A549 (cell line): ENCODE data around the gene OGFRL1. TPM values are rescaled to one million over a fixed set of nuclear protein-coding genes. Genes with fewer than 3 reads are reported as not detected.
A peak's percentile ranks its signal among the peaks of the same experiment; 100 is the strongest.

Experiments used
- ATAC-seq, 2 experiments: fragments of 200-7000 bp in 1 of 2; fragments of >200 bp in 1 of 2; cut with Nextera tagmentation in 1 of 2; cut with Tn5 transposase in 1 of 2; 3 replicates each; pipeline versions ENCODE4 v1.8.0 to v1.9.1; 2018 to 2020; ENCODE audit warnings: mild to moderate bottlenecking in 1 of 2, moderate library complexity in 1 of 2
- CTCF ChIA-PET: fragments of 300-600 bp; sonication (Branson Sonifier 250); formaldehyde crosslinking; extraction: SDS; loops from one replicate; lab custom pipeline; 2021; ENCODE audit warnings: antibody characterized with exemption, inconsistent platforms; lab: Yijun Ruan, JAX
- POLR2A ChIA-PET: fragments of 350-600 bp; formaldehyde crosslinking; extraction: SDS; loops from one replicate; lab custom pipeline; 2021; ENCODE audit warnings: antibody characterized with exemption, inconsistent platforms; lab: Yijun Ruan, JAX
- DNase-seq, 2 experiments: peaks; one replicate each; pipeline versions ENCODE4 v3.0.0 to v3.0.0-alpha.2; 2011 to 2016; ENCODE audit warnings: low read depth in 1 of 2, low spot score in 1 of 2
- FAIRE-seq: peaks from 2 replicates; lab custom pipeline; 2011; peaks lifted over from hg19 to GRCh38; lab: Jason Lieb, UNC
- H3K27ac ChIP-seq, 2 experiments: fragments of >200 bp; sonication (Bioruptor Twin); formaldehyde crosslinking; 3 replicates each; pipeline ENCODE4 v1.5.1; 2016 to 2017
- H3K4me1 ChIP-seq: fragments of >200 bp; sonication (Bioruptor Twin); formaldehyde crosslinking; 3 replicates; pipeline ENCODE4 v1.6.1; 2016
- H3K4me2 ChIP-seq: fragments of >200 bp; sonication (Bioruptor Twin); formaldehyde crosslinking; 3 replicates; pipeline ENCODE4 v1.6.1; 2016
- H3K4me3 ChIP-seq: fragments of >200 bp; sonication (Bioruptor Twin); formaldehyde crosslinking; 3 replicates; pipeline ENCODE4 v1.5.1; 2016
- H3K9me3 ChIP-seq: fragments of >200 bp; sonication (Bioruptor Twin); formaldehyde crosslinking; 3 replicates; pipeline ENCODE4 v1.6.1; 2016
- BHLHE40 ChIP-seq: IDR thresholded peaks from 2 replicates; pipeline ENCODE4 v1.6.1; 2012; ENCODE audit warnings: low read depth, low read length, inconsistent platforms
- CEBPB ChIP-seq, 2 experiments: fragments of >200 bp in 1 of 2; sonication (Bioruptor Twin) in 1 of 2; formaldehyde crosslinking in 1 of 2; IDR thresholded peaks; 2 replicates each; pipeline ENCODE4 v1.6.1; 2012 to 2016
- CHD2 ChIP-seq: fragments of 150-350 bp; IDR thresholded peaks from 2 replicates; pipeline ENCODE4 v1.6.1; 2014; ENCODE audit warnings: low read length; ENCODE audit not compliant: partially characterized antibody
- CTCF ChIP-seq: fragments of >200 bp; sonication (Bioruptor Twin); formaldehyde crosslinking; IDR thresholded peaks from 3 replicates; pipeline ENCODE4 v1.5.1; 2016
- EHF ChIP-seq: fragments of 250-450 bp; sonication (Bioruptor Pico); IDR thresholded peaks from 2 replicates; pipeline ENCODE4 v1.5.0; 2020; ENCODE audit warnings: mild to moderate bottlenecking
- EHMT2 ChIP-seq: fragments of 200-600 bp; sonication (generic); IDR thresholded peaks from 2 replicates; pipeline ENCODE4 v1.6.1; 2016; ENCODE audit warnings: antibody characterized with exemption, low read depth, mild to moderate bottlenecking, moderate library complexity
- EP300 ChIP-seq, 2 experiments: fragments of >200 bp; sonication (Bioruptor Twin); formaldehyde crosslinking; IDR thresholded peaks; 2 replicates in 1 of 2; 3 replicates in 1 of 2; pipeline ENCODE4 v1.6.1; 2016 to 2017
- FOXS1 ChIP-seq: fragments of 250-450 bp; sonication (Bioruptor Pico); IDR thresholded peaks from 2 replicates; pipeline ENCODE4 v1.5.0; 2020; ENCODE audit warnings: mild to moderate bottlenecking, moderate library complexity
- HDAC2 ChIP-seq: fragments of 200-600 bp; sonication (generic); IDR thresholded peaks from 2 replicates; pipeline ENCODE4 v1.6.1; 2016
- HEYL ChIP-seq: fragments of 250-450 bp; sonication (Bioruptor Pico); IDR thresholded peaks from 2 replicates; pipeline ENCODE4 v1.8.0; 2021; ENCODE audit warnings: mild to moderate bottlenecking, moderate library complexity
- HOXA7 ChIP-seq: fragments of 250-450 bp; sonication (Bioruptor Pico); IDR thresholded peaks from 2 replicates; pipeline ENCODE4 v1.5.0; 2020; ENCODE audit warnings: mild to moderate bottlenecking, moderate library complexity
- KDM1A ChIP-seq: fragments of 200-600 bp; sonication (generic); IDR thresholded peaks from 2 replicates; pipeline ENCODE4 v1.6.1; 2016; ENCODE audit warnings: low read depth, mild to moderate bottlenecking
- MAFK ChIP-seq: fragments of 450-650 bp; IDR thresholded peaks from 2 replicates; pipeline ENCODE4 v1.6.1; 2014; ENCODE audit not compliant: partially characterized antibody
- MAZ ChIP-seq: fragments of 150-350 bp; IDR thresholded peaks from 2 replicates; pipeline ENCODE4 v1.6.1; 2014; ENCODE audit warnings: antibody characterized with exemption, low read depth, low read length, borderline replicate concordance
- NR3C1 ChIP-seq: fragments of >200 bp; sonication (Bioruptor Twin); formaldehyde crosslinking; IDR thresholded peaks from 3 replicates; pipeline ENCODE4 v1.6.1; 2017
- PBX3 ChIP-seq: IDR thresholded peaks from 2 replicates; pipeline ENCODE4 v1.6.1; 2012
- PHF8 ChIP-seq: fragments of 200-600 bp; sonication (generic); IDR thresholded peaks from 2 replicates; pipeline ENCODE4 v1.6.1; 2016; ENCODE audit warnings: low read depth, mild to moderate bottlenecking, antibody characterized with exemption, moderate library complexity, borderline replicate concordance
- RAD21 ChIP-seq, 2 experiments: fragments of >200 bp in 1 of 2; sonication (Bioruptor Twin) in 1 of 2; formaldehyde crosslinking in 1 of 2; IDR thresholded peaks in 1 of 2; conservative IDR thresholded peaks in 1 of 2; 2 replicates in 1 of 2; 3 replicates in 1 of 2; pipeline ENCODE4 v1.6.1; 2012 to 2018; ENCODE audit warnings: inconsistent platforms in 1 of 2
- RARB ChIP-seq: fragments of 250-450 bp; sonication (Bioruptor Pico); IDR thresholded peaks from 2 replicates; pipeline ENCODE4 v1.8.0; 2021; ENCODE audit warnings: mild to moderate bottlenecking, moderate library complexity
- REST ChIP-seq: fragments of 200-600 bp; sonication (generic); IDR thresholded peaks from 2 replicates; pipeline ENCODE4 v1.6.1; 2016; ENCODE audit warnings: antibody characterized with exemption, mild to moderate bottlenecking, moderate library complexity
- TP53 ChIP-seq: fragments of 250-450 bp; sonication (Bioruptor Pico); IDR thresholded peaks from 2 replicates; pipeline ENCODE4 v1.5.0; 2021; ENCODE audit warnings: mild to moderate bottlenecking, moderate library complexity
- ZFP36 ChIP-seq: fragments of 450-650 bp; IDR thresholded peaks from 2 replicates; pipeline ENCODE4 v1.6.1; 2014; ENCODE audit warnings: borderline replicate concordance; ENCODE audit not compliant: partially characterized antibody
- ZNF302 ChIP-seq: fragments of 250-450 bp; sonication (Bioruptor Pico); IDR thresholded peaks from 2 replicates; pipeline ENCODE4 v1.9.0; 2021; ENCODE audit warnings: inconsistent platforms, mild to moderate bottlenecking, moderate library complexity
- WGBS: methylation state at CpG from one replicate; pipeline ENCODE4 v1.1.6; 2017; ENCODE audit errors: missing lambda C conversion rate; 5-methylcytosine and 5-hydroxymethylcytosine counted together
- polyA plus RNA-seq, 4 experiments: library from polyadenylated mRNA; depleted of rRNA in 3 of 4; stranded (reverse); fragments of >200 nt; fragmentation: RNase III in 1 of 4; extraction: RNeasy Plus Mini Kit Qiagen cat#74134 plus additional on column Dnase treatment in 1 of 4; gene quantifications; 2 replicates in 3 of 4; 3 replicates in 1 of 4; pipeline ENCODE4 v1.2.3, GENCODE V29; 2011 to 2017

The OGFRL1 gene
- polyA plus RNA-seq, 2 of the 4 experiments (the other 2 are of a cell fraction), result 8.0 to 15.2 TPM

GRCh38 chr6:71250099-71250602 lies 38.5 kb upstream of the OGFRL1 start:
- CTCF ChIA-PET, result no interaction called here

GRCh38 chr6:71252410-71252809 lies 36.2 kb upstream of the OGFRL1 start:
- Histone ChIP-seq H3K9me3 (no peaks in the 10 kb centered on the region), H3K4me2 (no peak overlapping the region), H3K27ac (no peak overlapping the region), H3K4me3 (no peak overlapping the region), H3K4me1 (peaks cover 41% of the 10 kb centered on the region)
- ATAC-seq (no peak), FAIRE-seq (no peak), DNase-seq (no peak)
- TF ChIP-seq EHF (CRISPR knock-in tag) (no peak), RARB (no peak), PHF8 (no peak), ZNF302 (CRISPR knock-in tag) (no peak), FOXS1 (no peak), EHMT2 (no peak), CTCF (no peak), CHD2 (no peak)
- CTCF ChIA-PET, result no interaction called here
- POLR2A ChIA-PET, result no interaction called here

More at GRCh38 chr6:71250099-71250602, 38.5 kb upstream of the OGFRL1 start:
- WGBS, result 17% methylated on average over 3 of the region's 3 CpGs
- Histone ChIP-seq H3K27ac (peak overlapping the region; percentile 68 to 77), H3K9me3 (no peaks in the 10 kb centered on the region), H3K4me3 (no peak overlapping the region), H3K4me2 (peak overlapping the region; percentile 61), H3K4me1 (peaks cover 44% of the 10 kb centered on the region)
- TF ChIP-seq CEBPB (IDR thresholded peaks at IDR 0.05), result peak; percentile 71 to 74; a peak in 3 of 4 replicates
- no peak for TF ChIP-seq KDM1A
- peak in 1 of 2 experiments; percentile 22; a peak in 1 of 5 replicates for TF ChIP-seq EP300 (IDR thresholded peaks at IDR 0.05)
- no peak for FAIRE-seq
- peak in 1 of 2 experiments; percentile 16 for DNase-seq
- peak in 1 of 2 experiments; percentile 22; a peak in 1 of 6 replicates for ATAC-seq
- POLR2A ChIA-PET, result interaction anchor here (1.7 kb wide), 1 partner anchor 39 kb away, joined by 6 read pairs; the partner anchor contains the start of gene OGFRL1

GRCh38 chr6:71252960-71253359 lies 35.7 kb upstream of the OGFRL1 start:
- CTCF ChIA-PET, result no interaction called here
- no peak for FAIRE-seq

GRCh38 chr6:71254323-71254722 lies 34.3 kb upstream of the OGFRL1 start:
- H3K27ac ChIP-seq, result no peak overlapping the region
- no peak for ATAC-seq
- POLR2A ChIA-PET, result no interaction called here
- TF ChIP-seq RAD21 (conservative IDR thresholded peaks at IDR 0.05 in 1 of 2, IDR thresholded peaks at IDR 0.05 in 1 of 2) (no peak), ZFP36 (no peak), MAZ (no peak), HEYL (CRISPR knock-in tag) (no peak), NR3C1 (no peak), REST (no peak), HDAC2 (no peak)
- TF ChIP-seq, all 56 proteins: peak for 0
- DNase-seq, result no peak
- no peak overlapping the region for H3K4me3 ChIP-seq
- no peak overlapping the region for H3K4me2 ChIP-seq
- CTCF ChIA-PET, result no interaction called here
- no peaks in the 10 kb centered on the region for H3K9me3 ChIP-seq
- peaks cover 22% of the 10 kb centered on the region for H3K4me1 ChIP-seq
- 67% methylated on average over 3 of the region's 3 CpGs for WGBS
- FAIRE-seq, result no peak

More at GRCh38 chr6:71252960-71253359, 35.7 kb upstream of the OGFRL1 start:
- no peak overlapping the region for H3K4me3 ChIP-seq
- WGBS, result 64% methylated on average over 5 of the region's 5 CpGs
- no peak for TF ChIP-seq CEBPB (IDR thresholded peaks at IDR 0.05)
- no peak for TF ChIP-seq MAFK
- TF ChIP-seq HOXA7, result no peak
- TF ChIP-seq BHLHE40, result no peak
- TF ChIP-seq PBX3, result no peak
- no peak for TF ChIP-seq CHD2
- no peak for TF ChIP-seq TP53 (CRISPR knock-in tag)
- TF ChIP-seq ZNF302 (CRISPR knock-in tag), result no peak
- TF ChIP-seq, all 56 proteins: peak for 0
- Histone ChIP-seq H3K4me2 (no peak overlapping the region), H3K9me3 (no peaks in the 10 kb centered on the region), H3K27ac (no peak overlapping the region), H3K4me1 (peaks cover 36% of the 10 kb centered on the region)
- no peak for DNase-seq
- POLR2A ChIA-PET, result no interaction called here
- ATAC-seq, result no peak
